NCI-H526 (cell line): ENCODE measurements around the gene SIRPG.
"Not testable (repeated sequence)": the region's sequence is repeated elsewhere in the genome, so short reads cannot be mapped to it uniquely, and the experiment has no call there.

Experiments used
- DNase-seq, 2 experiments: peaks; one replicate each; lab custom pipeline; 2025; lab: John Stamatoyannopoulos, UW

The SIRPG gene

GRCh38 chr20:1657556-1658334 lies at the start of gene SIRPG:
Gene SIRPG, minus strand, starts transcription at chr20:1657779. Its CDS starts 65 bp downstream, at chr20:1657714.
- DNase-seq: no peak

GRCh38 chr20:1706887-1707286 lies 49.3 kb upstream of the SIRPG start:
- not testable (repeated sequence) for DNase-seq

- DNase-seq: no peak
Measured at GRCh38 chr20:1706079-1706478, 48.5 kb upstream of the SIRPG start.

GRCh38 chr20:1702855-1703254 lies 45.3 kb upstream of the SIRPG start:
- no peak for DNase-seq

DNA sequence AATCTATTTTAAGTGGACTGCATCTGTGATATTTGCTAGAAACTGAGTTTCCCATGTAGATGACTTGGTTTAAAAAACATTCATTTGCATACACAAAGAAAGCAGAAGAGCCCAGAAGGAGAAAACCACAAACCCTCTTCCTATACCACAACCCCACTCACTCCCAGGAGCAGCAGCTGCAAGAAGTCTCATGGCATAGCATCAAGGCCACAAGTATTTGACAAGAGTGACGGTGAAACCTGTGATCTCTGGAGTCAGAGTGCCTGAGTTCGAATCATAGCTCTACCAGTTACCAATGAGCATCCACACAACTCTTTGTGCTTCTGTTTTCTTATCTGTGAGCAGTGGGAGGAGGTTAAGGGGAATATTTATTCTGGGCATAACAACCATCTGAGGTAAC lies 44.7 kb upstream of the SIRPG start:
- no peak for DNase-seq

- peak in 1 of 2 experiments; percentile 11 for DNase-seq
Measured at GRCh38 chr20:1700990-1701389, 43.4 kb upstream of the SIRPG start.

GRCh38 chr20:1697592-1697991 lies 40.0 kb upstream of the SIRPG start:
- DNase-seq: no peak

DNA sequence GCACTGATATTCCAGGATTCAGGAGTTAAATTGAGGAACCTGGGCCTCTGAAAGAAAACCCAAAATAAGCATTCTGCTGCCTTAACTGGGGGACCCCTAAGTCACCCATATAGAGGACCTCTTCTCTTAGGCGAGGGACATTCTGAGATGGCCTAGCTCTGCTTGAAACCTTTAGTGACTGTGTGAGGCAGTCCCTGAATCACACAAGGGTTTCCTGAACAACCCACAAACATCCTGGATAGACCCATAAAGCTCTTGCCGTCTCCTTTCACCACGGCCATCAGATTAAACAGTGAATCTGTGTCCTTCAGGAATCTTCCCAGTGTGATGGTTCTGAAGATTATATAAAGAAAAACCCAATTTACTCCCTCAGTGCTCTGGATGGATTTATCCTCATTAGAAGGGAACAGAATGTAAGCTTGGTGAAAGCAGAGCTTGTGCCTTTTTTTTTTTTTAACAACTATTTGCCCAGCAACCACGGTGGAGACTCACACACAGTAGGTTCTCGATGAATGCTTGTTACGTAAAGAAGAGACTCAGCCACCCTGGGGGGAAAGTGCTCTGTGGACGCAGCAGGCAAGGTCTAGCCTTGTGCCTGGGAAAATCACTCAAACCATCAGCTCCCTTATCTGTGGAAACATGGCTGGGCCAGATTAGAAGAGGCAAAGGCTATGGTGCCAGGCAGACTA lies 39.1 kb upstream of the SIRPG start:
- DNase-seq: no peak

DNA sequence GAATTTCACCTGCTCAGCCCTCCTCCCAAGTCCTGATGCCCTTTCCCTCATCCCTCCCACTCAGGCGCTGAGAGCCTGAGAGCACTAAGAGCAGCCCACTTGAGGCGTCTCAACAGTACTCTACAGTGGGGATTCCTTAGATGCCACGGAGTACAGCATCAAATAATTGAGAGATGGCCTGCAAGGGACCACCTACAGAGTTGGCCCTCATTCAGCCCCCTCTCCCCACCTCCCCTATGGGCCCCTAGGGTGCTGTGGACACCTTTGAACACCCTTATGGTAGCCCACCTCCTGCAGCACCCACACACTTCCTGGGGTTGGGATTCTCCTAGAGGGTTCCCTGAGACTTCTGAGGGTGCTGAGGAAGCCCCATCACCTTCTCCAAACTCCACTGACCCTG lies 37.1 kb upstream of the SIRPG start:
- no peak for DNase-seq

DNA sequence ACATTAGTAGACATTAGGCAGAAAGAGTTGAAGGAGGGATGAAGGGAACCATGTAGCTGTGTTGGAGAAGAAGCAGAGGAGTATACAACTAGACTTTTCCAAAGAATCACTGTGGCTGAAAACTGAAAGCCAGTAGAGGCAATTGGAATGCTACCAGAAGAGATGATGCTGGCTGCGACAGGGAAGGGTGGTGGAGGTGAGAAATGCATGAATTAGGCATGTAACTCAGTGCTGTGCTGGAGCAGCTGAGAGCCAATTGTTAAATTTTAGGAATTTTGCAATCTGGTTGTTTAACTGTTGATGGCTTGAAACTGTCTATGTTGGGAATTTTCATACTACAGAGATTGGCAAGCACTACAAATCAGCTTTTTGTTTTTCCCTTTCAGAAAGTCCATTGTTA lies 35.8 kb upstream of the SIRPG start:
- DNase-seq: no peak

DNA sequence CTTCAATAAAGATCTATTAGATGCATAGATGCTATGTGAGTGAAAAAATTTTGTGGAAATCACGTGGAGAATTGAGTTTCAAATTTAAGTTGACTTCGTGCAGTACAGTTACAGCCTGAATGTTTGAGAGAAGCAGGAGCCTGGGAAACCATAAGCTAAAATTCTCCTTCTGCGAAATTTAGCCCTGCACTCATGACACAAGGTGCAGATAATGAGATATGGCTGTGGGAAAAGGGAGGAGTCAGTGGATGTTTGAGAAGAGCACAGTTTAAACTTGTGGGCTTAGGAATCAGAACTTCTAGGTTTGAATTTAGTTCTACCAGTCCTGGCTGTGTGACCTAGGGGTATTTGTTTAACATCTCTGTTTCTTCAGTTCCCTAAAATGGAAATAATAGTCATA lies 32.1 kb upstream of the SIRPG start:
- no peak for DNase-seq

- no peak for DNase-seq
Measured at GRCh38 chr20:1688886-1689538, 31.4 kb upstream of the SIRPG start.

- DNase-seq: no peak
Measured at GRCh38 chr20:1687053-1687452, 29.5 kb upstream of the SIRPG start.

GRCh38 chr20:1686151-1686748 lies 28.7 kb upstream of the SIRPG start:
- no peak for DNase-seq

- no peak for DNase-seq
Measured at GRCh38 chr20:1685304-1686052, 27.9 kb upstream of the SIRPG start.

GRCh38 chr20:1684872-1685271 lies 27.3 kb upstream of the SIRPG start:
- no peak for DNase-seq

- no peak for DNase-seq
Measured at GRCh38 chr20:1676650-1677049, 19.1 kb upstream of the SIRPG start.

GRCh38 chr20:1674990-1675780 lies 17.6 kb upstream of the SIRPG start:
- DNase-seq: no peak

DNA sequence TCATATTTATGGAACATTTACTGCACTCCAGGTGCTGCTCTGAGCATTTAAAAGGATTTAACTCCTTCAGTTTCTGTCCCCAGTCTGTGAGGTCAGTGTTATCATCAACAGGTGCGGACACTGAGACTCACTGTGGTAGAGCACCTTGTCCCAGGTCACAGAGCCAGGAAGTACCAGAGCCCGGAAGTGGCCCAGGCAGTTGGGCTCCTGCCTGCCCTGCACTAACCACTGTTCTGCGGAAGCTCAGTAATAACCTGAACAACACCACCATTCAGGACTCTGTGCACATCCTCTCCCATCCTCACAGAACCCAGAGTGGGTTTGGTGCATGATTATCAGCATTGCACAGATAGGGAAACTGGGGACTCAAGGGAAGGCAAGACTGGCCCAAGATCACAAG lies 16.8 kb upstream of the SIRPG start:
- no peak for DNase-seq

- DNase-seq: no peak
Measured at GRCh38 chr20:1673424-1673823, 15.8 kb upstream of the SIRPG start.

DNA sequence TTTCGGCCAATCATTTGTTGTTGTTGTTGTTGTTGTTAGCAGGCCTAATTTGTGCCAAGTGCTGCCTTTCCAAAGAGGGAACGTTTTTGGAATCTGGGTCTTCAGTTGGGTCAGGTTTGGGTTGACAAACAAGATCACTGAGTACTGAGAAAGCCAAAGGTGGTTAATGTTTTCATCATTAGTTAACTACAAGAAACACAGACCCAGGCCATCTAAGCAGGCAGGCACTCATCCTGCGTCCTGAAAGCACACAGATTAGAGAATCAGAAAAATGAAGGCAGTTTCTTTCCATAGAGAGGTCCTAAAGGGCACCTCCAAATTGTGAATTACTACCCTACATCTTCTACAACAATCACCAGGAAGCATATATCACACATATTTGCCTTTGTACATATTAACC lies 15.1 kb upstream of the SIRPG start:
- DNase-seq: no peak
